GM19452 (cell line): ENCODE measurements around the gene PCDHGA1.
"Not testable (repeated sequence)": the region's sequence is repeated elsewhere in the genome, so short reads cannot be mapped to it uniquely, and the experiment has no call there.

ENCODE experiments used
- ATAC-seq: cut with Tn5 transposase; IDR thresholded peaks from one replicate; pipeline ENCODE4 v1.9.1; 2021; ENCODE audit not compliant: unreplicated experiment

The PCDHGA1 gene

DNA sequence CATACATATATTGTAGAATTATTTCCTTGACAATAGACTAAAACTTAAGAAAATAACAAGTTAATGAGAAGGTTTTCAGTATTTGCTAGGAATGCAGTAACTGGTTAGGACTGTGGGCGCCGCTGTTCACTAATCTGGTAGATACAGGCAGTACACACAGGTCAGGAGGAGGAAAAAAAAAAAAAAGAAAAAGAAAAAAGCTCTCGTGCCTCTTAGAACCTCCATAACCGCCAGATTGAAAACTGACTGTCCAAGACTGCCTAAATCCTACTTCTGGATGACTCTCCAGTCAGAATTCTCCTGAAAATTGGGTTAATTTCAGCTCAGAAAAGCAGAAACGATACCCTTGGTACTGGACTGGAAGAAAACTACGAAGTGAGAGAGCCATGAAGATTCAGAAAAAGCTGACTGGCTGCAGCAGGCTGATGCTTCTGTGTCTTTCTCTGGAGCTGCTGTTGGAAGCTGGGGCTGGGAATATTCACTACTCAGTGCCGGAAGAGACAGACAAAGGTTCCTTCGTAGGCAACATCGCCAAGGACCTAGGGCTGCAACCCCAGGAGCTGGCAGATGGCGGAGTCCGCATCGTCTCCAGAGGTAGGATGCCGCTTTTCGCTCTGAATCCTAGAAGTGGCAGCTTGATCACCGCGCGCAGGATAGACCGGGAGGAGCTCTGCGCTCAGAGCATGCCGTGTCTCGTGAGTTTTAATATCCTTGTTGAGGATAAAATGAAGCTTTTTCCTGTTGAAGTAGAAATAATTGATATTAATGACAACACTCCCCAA is at the start of gene PCDHGA1:
TSS of gene PCDHGA1 (plus strand) at position 216 of the 782 bp plus-strand sequence.
- no peak for ATAC-seq

DNA sequence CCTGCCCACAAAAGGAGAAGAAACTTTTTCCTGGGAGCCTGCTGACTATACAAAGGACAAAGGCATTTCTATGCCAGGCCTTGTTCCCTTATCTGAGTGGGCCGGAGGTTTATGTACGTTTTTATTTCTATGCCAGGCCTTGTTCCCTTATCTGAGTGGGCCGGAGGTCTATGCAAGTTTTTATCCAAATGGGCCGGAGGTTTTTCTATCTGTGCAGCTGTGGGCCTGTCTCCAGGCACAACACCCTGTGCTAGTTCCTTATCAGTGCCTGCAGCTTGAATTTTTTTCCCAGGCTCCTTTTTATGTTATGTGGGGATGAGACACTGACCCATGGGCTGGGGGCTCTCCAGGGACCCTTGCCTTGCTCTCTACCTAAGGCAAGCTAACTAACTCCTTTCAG is 31.9 kb upstream of the PCDHGA1 start:
- ATAC-seq = no peak

DNA sequence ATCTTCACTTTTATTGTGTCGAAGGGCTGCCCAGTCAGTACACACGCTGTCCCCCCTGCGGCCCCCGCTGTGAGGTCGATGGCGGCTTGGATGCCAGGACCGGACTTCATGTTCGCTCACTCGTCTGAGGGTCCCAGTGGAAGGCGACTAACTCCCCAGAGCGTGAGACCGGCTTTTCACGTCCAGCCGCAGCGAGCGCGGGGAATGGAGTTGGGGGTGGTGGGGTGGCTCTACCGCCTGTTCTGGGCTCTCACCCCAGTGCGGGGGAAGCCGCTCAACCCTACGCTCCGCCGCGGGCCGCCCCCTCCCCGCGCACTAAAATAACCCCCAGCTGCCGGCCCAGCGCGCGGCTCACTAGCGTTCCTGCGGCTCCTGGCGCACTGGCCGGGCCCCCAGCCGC is 26.6 kb upstream of the PCDHGA1 start, which contains the start of gene SLC25A2:
TSS of gene SLC25A2 (minus strand) at position 294 of the 400 bp plus-strand sequence. CDS start at position 110, 184 bp downstream.
- no peak for ATAC-seq

DNA sequence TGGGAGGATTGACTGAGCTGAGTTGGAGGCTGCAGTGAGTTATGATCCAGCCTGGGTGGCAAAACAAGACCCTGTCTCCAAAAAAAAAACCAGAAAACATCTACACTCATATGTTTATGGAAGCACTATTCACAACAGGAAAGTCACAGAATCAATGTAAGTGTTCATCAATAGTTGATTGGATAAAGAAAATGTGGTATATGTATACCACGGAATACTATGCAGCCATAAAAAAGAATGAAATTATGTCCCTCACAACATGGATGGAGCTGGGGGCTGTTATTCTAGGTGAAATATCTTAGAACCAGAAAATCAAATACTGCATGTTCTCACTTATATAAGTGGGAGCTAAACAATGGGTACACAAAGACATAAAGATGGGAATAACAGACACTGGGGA is 23.7 kb upstream of the PCDHGA1 start:
- no peak for ATAC-seq

DNA sequence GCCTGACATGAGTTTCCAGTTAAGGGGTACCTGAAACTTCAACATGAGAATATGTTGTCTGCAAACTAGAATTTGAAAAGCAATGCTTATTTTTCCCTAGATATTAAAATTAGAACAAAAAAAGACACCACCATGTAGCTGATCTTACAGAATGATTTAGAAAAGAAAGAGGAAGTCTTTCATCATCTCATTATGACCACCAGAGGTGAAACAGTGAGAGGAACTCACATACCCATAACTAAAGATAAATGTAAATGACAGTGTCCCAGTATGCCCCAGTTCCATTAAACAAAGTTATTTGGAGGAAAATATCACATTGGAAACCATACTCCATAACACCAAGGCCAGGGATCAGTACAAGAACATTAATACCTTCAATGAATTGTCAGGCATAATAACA is 16.6 kb upstream of the PCDHGA1 start:
- no peak for ATAC-seq

DNA sequence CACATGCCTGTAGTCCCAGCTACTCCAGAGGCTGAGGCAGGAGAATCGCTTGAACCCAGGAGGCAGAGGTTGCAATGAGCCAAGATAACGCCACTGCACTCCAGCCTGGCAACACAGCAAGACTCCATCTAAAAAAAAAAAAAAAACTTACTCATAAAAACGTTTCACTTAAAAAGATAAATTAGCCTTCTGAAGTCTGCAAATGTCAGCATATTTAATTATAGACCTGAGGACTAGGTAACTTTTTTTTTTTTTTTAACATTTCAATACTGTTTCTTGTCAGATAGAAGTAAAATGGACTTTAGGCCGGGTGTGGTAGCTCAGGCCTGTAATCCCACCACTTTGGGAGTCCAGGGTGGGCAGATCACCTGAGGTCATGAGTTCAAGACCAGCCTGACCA is 13.4 kb upstream of the PCDHGA1 start:
- ATAC-seq = not testable (repeated sequence)

DNA sequence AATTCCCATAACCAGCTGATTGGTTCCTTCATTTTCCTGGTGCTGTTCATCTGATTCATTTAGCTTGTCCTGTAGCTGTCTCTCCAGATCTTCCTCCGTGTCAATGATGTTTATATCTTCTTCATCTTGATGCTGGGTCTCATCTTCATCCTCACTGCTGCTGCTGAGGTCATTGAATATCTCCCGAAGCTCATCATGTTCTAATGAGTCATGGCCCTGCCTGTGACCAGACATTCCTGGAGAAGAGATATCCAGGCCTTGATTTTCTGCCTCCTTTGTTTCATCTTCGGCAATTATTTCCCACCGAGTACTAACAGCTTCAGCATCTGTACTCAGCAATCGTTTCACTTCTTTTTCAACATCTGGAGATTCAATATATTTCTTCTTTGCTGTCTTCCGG is 11.1 kb upstream of the PCDHGA1 start:
- ATAC-seq = no peak

DNA sequence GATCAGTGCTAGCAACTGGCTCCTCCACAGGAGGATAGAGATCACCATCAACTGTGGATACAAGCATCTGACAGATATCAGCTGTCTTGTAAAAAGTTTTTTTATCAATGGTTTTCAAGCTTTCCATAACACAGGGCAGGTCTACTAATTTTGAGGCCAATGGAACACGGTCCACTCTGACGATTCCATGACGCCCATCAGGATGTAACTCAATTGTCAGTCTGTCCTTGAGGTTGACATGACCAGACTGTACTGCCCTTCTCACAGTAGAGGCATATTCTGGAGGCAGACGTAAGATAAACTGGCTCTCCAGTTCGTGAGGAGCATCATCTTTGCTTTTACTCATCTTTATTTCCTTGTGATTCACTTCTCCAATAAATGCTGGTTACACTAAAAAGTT is 10.6 kb upstream of the PCDHGA1 start:
- no peak for ATAC-seq

DNA sequence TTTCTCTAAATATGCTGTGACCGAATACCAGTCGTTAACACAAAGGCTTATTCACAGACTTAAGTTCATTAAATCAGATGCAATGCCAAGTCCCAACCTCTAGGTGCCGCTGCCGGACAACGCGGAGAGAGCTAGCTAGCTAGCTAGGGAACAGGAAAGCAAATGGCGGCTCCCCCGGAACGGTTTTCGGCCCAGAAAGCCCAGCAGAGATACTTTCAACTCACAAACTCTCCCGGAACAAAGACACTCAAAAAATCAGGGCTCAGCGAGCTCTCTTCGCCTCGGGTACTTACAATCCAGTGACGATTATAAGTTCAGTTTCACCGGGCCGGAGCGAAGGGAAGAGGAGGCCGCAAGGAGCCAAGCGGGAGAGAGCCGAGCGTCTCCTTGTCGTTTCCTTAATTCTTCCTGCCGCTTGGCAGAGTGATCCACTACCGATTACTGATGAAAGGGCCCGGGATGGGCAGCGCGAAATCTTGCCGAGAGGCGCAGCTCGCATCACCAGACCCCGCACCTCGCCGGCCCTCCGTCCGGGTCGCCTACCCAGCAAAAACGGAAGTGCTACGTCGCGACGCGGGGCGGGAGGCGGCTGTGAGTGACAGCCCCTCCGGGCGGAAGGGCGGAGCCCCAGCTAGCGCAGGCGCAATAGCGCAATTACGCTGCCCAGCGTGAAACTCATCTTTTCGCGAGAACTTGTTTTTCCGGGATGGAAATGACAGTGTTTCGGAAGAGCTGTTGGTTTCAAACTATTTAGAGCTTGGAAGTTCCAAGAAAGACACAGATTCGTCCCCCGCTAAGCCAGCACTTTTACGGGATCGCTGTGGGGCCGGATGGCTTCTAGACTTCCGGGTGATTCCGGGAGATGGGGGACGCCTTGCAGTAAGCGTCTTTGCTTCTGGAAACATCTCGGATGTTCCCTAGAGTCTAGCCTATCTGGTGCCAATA is 9.8 kb upstream of the PCDHGA1 start, which contains the start of gene TAF7:
TSS of gene TAF7 (minus strand) at position 560 of the 945 bp plus-strand sequence. CDS start 740 bp downstream, outside the sequence.
- ATAC-seq = peak; percentile 95

DNA sequence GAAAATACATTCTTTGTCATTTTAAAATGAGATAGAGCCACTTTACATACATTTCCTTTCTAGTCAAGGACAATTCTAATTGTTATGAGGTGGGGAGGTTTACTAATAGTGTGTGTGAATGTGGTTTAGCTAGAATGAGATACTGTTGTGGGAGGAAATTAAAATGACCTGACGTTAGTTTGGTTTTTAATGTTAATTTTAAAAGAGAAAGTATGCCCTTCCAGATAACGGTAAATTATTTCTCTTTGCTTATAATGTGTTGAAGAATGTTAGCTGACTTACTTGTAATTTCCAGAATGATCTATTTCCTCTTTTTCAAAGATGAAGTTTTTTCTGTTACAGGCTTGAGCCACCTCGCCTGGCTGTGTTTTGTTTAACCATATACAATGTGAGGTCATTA is 8.1 kb upstream of the PCDHGA1 start:
- ATAC-seq = no peak

DNA sequence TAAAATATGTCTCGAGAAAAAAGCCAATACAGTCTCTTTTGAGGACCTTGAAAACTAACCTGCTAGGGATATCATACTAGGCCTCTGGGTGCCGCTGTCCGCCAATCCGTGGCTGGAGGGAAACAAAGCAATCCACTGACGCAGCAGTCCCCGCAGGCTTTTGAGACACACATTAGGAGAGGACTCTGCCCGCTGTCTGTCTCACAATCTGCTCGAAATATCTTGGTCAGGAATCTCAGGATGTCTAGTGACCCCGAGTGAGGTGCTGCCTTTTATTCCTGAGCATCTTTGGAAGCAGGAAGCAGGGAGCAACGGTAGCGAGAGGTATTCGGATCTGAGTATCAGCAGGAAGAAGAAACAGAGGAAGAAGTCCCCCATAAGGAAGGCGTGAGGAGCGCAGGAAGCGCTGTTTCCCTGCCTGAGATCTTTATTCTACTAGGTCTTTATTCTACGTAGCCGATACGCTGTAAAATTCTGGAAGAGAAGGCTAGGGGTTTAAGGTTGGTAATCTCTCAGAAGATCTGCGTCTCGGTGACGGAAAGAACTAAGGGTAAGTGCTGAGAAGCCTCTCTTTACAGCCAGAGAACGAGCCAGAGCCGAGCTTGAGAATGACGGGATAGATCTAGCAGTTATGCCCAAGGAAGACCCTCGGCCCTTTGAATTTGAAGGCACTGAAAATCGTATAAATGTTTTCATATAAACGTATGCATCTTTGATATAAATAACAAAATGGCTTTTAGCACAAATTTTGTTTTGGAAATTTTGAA is 4.0 kb upstream of the PCDHGA1 start:
- ATAC-seq = peak; percentile 57

DNA sequence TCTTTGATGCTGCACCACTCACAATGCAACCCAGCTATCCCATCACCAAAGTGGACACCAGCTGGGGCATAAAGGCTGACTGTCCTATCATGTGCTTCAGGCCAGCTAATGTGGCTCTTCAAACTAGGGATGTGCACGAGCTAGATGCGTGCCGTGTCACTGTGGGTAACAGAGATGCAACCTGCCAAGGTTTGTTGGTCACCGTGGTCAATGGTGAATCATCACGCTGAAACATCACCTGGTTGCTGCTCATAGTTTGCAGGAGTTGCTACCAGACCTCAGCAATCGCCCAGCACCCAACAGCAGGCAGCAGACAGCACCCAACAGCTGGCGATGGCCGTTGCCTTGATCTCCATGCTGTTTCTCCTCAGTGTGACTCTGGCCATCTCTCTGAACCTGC is 2.1 kb upstream of the PCDHGA1 start:
- no peak for ATAC-seq

DNA sequence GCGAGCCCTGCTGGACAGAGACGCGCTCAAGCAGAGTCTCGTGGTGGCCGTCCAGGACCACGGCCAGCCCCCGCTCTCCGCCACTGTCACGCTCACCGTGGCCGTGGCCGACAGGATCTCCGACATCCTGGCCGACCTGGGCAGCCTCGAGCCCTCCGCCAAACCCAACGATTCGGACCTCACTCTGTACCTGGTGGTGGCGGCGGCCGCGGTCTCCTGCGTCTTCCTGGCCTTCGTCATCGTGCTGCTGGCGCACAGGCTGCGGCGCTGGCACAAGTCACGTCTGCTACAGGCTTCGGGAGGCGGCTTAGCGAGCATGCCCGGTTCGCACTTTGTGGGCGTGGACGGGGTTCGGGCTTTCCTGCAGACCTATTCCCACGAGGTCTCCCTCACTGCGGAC is 2.3 kb downstream of the PCDHGA1 start:
- not testable (repeated sequence) for ATAC-seq

DNA sequence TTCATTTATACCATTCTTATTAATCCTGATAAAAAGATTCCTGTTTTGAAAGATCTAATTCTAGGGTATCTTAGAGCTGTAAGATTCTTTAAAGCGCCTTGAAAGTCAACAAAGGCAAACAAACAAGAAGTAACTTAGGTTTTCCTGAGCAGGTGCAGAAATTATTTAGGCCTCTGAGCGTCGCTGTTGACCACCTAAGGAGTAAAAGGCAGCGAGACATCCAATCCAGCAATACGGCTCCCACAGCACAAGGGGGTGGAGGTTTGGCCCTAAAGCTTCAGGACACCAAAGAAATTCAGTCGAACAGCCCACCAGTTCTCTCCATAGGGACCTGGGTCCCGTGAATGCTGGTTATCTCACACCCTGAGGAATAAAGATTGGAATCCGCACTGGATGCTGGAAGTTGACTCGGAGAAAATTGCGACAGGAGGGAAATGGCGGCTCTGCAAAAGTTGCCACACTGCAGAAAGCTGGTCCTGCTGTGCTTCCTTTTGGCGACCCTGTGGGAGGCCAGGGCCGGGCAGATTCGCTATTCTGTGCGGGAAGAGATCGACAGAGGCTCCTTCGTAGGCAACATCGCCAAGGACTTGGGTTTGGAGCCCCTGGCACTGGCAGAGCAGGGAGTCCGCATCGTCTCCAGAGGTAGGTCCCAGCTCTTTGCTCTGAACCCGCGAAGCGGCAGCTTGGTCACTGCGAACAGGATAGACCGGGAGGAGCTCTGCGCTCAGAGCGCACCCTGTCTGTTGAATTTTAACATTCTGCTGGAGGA is 8.4 kb downstream of the PCDHGA1 start, which contains the start of gene PCDHGA2:
TSS of gene PCDHGA2 (plus strand) at position 223 of the 769 bp plus-strand sequence.
- no peak for ATAC-seq

DNA sequence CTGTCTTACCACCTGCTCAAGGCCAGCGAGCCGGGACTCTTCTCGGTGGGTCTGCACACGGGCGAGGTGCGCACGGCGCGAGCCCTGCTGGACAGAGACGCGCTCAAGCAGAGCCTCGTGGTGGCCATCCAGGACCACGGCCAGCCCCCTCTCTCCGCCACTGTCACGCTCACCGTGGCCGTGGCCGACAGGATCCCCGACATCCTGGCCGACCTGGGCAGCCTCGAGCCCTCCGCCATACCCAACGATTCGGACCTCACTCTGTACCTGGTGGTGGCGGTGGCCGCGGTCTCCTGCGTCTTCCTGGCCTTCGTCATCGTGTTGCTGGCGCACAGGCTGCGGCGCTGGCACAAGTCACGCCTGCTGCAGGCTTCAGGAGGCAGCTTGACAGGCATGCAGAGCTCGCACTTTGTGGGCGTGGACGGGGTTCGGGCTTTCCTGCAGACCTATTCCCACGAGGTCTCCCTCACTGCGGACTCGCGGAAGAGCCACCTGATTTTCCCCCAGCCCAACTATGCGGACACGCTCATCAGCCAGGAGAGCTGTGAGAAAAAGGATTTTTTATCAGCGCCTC is 10.6 kb downstream of the PCDHGA1 start:
- ATAC-seq = not testable (repeated sequence)

DNA sequence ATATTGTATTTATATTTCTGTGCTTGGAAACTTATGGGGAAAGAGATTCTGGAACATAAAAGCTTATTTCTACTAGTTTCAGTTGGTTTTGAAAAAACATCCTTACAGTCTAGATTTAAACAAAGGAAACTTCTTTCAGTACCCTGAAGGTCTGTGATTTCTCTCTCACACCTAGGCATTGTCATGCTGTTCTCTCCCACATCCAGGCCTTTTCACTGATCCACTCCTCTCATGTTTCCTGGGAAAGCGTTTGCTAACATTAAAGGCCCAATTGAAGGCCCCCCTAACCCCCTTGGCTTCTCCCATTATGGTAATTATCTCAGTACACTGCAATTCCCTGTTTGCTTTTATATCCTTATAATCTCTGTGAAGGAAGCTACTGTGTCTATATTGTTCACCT is 12.5 kb downstream of the PCDHGA1 start:
- ATAC-seq = no peak

DNA sequence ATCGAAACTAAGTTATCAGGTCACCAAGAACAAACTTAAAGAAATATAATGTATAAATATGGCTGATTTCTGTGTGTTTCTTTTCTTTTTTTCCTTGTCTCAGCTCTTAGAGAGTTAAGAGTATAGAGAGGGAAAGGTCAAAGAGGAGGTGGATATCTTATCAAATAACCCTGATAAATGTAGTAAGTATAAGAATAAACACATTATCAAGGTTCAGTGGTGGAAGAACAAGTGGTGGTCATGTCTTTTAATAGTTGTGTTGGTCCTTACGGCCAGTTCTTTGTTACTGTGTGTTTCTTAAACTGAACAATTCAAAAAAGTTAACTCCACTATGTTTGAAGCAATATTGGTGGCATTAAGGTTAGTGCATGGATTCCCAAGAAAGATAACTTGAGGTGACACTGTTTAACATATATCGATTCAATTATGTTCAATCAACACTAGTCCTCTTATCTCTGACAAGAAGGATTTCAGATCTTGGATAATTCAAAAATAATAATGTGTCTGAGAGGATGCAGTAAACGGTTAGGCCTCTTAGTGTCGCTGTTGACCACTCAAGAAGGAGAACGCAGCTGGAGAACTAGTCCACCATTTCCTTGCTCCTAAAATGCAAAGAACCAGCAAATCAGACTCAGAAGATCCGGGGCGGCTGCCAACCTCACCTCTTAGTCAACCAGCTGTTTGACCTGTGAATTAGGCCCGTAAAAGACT is 13.1 kb downstream of the PCDHGA1 start, which contains the start of gene PCDHGA3:
TSS of gene PCDHGA3 (plus strand) at position 588 of the 711 bp plus-strand sequence. CDS start 205 bp downstream, outside the sequence.
- ATAC-seq = no peak

DNA sequence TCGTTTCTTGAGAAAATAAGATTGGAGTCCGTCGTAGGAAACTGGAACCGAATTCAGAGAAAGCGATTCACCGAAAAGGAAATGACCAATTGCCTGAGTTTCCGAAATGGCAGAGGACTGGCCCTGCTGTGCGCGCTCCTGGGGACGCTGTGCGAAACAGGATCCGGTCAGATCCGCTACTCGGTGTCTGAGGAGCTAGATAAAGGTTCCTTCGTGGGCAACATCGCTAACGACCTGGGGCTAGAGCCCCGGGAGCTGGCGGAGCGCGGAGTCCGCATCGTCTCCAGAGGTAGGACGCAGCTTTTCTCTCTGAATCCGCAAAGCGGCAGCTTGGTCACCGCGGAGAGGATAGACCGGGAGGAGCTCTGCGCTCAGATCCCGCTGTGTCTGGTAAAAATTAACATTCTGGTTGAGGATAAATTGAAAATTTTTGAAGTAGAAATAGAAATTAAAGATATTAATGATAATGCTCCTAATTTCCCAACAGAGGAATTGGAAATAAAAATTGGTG is 13.7 kb downstream of the PCDHGA1 start:
- no peak for ATAC-seq

DNA sequence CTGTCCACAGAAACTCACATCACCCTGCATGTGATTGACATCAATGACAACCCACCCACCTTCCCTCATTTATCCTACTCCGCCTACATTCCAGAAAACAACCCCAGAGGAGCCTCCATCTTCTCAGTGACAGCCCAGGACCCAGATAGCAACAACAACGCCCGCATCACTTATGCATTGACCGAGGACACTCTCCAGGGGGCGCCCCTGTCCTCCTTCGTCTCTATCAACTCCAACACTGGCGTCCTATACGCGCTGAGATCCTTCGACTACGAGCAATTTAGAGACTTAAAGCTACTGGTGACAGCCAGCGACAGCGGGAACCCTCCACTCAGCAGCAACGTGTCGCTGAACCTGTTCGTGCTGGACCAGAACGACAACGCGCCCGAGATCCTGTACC is 15.0 kb downstream of the PCDHGA1 start:
- no peak for ATAC-seq
